Skeletal muscle tissue (tissue), 5 donors: Measurements from ENCODE around the gene GATM. TPM values are rescaled to one million over a fixed set of nuclear protein-coding genes. Genes with fewer than 3 reads are reported as not detected.
"Not testable (repeated sequence)": the region's sequence is repeated elsewhere in the genome, so short reads cannot be mapped to it uniquely, and the experiment has no call there.

ENCODE experiments used
- H3K27ac ChIP-seq: one replicate; pipeline ENCODE4 v1.7.0; 2013; ENCODE audit warnings: mild to moderate bottlenecking, low read depth, low read length, inconsistent platforms
- H3K27me3 ChIP-seq, 3 donors: one replicate each; pipeline ENCODE4 v1.7.0; 2013; ENCODE audit warnings: low read length in 3 of 3; ENCODE audit not compliant: control insufficient read depth in 3 of 3, insufficient read depth in 3 of 3
- H3K36me3 ChIP-seq, 3 donors: one replicate each; pipeline ENCODE4 v1.7.0; 2013; ENCODE audit warnings: low read length in 3 of 3; ENCODE audit not compliant: control insufficient read depth in 3 of 3, insufficient read depth in 3 of 3
- H3K4me1 ChIP-seq, 3 donors: one replicate each; pipeline ENCODE4 v1.7.0; 2013; ENCODE audit warnings: low read length in 3 of 3, mild to moderate bottlenecking in 3 of 3; ENCODE audit not compliant: control insufficient read depth in 3 of 3, insufficient read depth in 3 of 3
- H3K4me3 ChIP-seq, 3 donors: one replicate each; pipeline ENCODE4 v1.7.0; 2013; ENCODE audit warnings: low read length in 3 of 3
- H3K9ac ChIP-seq, 3 donors: one replicate each; pipeline ENCODE4 v1.7.0; 2013; ENCODE audit warnings: low read length in 3 of 3, mild to moderate bottlenecking in 3 of 3, moderate library complexity in 2 of 3, low read depth in 1 of 3
- H3K9me3 ChIP-seq, 3 donors: one replicate each; pipeline ENCODE4 v1.7.0; 2013; ENCODE audit warnings: low read length in 3 of 3; ENCODE audit not compliant: control insufficient read depth in 3 of 3
- small RNA-seq: library from RNA; depleted of rRNA; stranded (forward); fragments of <200 nt; gene quantifications from one replicate; pipeline ENCODE3, GENCODE V24; 2014
- total RNA-seq: library from RNA; depleted of rRNA; stranded (reverse); fragments of >200 nt; gene quantifications from one replicate; pipeline ENCODE4 v1.2.3, GENCODE V29; 2014
- donor health status: Osteomylitis.

The GATM gene
- total RNA-seq, 1 donor from 2014 or later: 309 TPM

- H3K9me3 ChIP-seq: no peaks in the 10 kb centered on the region
- no peak overlapping the region for H3K9ac ChIP-seq
- H3K27me3 ChIP-seq: no peaks in the 10 kb centered on the region
- H3K27ac ChIP-seq: no peak overlapping the region
- no peaks in the 10 kb centered on the region for H3K4me1 ChIP-seq
- no peaks in the 10 kb centered on the region for H3K36me3 ChIP-seq
- H3K4me3 ChIP-seq: no peak overlapping the region
Observed at GRCh38 chr15:45319472-45320214, 58.7 kb downstream of the GATM start.

- Histone ChIP-seq H3K9ac (no peak overlapping the region), H3K9me3 (no peaks in the 10 kb centered on the region), H3K27me3 (no peaks in the 10 kb centered on the region), H3K36me3 (no peaks in the 10 kb centered on the region), H3K27ac (no peak overlapping the region), H3K4me1 (no peaks in the 10 kb centered on the region), H3K4me3 (no peak overlapping the region)
Observed at GRCh38 chr15:45314960-45315359, 63.4 kb downstream of the GATM start.

- H3K4me1 ChIP-seq, H3K27me3 ChIP-seq, H3K9me3 ChIP-seq, H3K9ac ChIP-seq, H3K27ac ChIP-seq, H3K36me3 ChIP-seq, H3K4me3 ChIP-seq: not testable (repeated sequence)
Observed at GRCh38 chr15:45314117-45314516, 64.2 kb downstream of the GATM start.

Small RNA genes within 50 kb of the gene (small RNA-seq; reads per million reads assigned to genes)
- not detected for gene RNU6-953P

Other genes with a start within 250 kb of the GATM start
- not detected for gene DUOXA1, start 248.7 kb downstream of the GATM start, total RNA-seq
- gene DUOX1, start 248.6 kb downstream of the GATM start, total RNA-seq: under 0.01 TPM
- 8.4 TPM for gene SHF, start 190.6 kb downstream of the GATM start, total RNA-seq
- not detected for gene SLC28A2, start 126.3 kb downstream of the GATM start, total RNA-seq
- gene SLC30A4, start 144.2 kb upstream of the GATM start, total RNA-seq: 8.9 TPM
- gene BLOC1S6, start 208.8 kb upstream of the GATM start, total RNA-seq: 30.8 TPM